NCI-H2081 (cell line): ENCODE results near the gene PARP3.
"Not testable (repeated sequence)": the region's sequence is repeated elsewhere in the genome, so short reads cannot be mapped to it uniquely, and the experiment has no call there.

Experiments
- DNase-seq, 2 experiments: peaks; one replicate each; lab custom pipeline; 2025; lab: John Stamatoyannopoulos, UW

Gene PARP3

GRCh38 chr3:51985063-51985462 is 42.9 kb downstream of the PARP3 start:
- DNase-seq, result no peak

- no peak for DNase-seq
Observed at GRCh38 chr3:51986010-51986947, 44.1 kb downstream of the PARP3 start.

DNA sequence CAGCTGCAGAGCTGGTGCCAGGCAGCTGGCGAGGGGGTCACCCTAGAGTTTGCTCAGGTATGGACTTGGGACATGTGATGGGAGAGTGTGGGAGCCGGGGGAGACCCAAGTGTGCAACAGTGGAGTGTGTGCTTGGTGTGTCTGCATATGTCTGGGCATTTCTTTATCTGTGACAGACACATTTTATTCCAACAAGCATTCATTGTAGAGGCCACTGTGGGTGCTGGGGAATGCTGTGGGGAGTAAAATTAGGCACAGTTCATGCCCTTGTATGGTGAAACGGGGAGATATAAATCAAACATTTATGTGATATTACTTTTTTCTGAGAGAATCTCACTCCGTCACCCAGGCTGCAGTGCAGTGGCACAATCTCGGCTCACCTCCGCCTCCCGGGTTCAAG is 45.4 kb downstream of the PARP3 start:
- DNase-seq, result no peak

- DNase-seq, result no peak
Observed at GRCh38 chr3:51988286-51989146, 46.4 kb downstream of the PARP3 start.

- not testable (repeated sequence) for DNase-seq
Observed at GRCh38 chr3:51990501-51990971, 48.4 kb downstream of the PARP3 start.

DNA sequence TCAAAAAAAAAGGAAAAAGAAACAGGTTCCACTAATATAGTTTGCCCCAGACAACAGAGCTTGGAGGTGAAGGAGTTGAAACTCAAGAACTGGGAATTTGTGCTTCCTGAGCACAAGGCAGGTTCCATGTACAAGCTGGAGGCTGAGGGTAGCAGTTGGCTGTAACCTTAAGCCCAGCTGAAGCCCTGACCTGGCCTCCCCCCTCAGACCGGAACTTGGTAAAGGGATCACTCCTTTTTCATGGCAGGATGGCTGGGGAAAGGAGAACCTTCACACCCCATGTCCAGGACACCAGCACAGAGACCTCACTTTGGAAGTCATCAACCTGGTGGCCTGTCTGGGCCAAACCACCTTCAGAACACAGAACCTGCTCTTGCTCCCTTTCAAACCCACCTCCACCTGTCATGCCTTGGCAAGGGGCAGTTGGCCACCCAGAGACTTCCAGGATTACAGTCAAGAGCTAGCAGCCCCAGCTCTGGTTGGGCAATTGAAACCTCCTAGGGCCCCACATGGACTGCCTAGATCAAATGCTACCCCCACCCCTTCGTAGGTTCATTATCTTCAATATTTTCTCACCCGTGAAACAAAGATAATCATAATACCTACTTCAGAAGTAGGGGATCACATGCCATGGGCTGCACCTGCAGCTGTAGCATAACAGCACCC is 50.0 kb downstream of the PARP3 start:
- no peak for DNase-seq

DNA sequence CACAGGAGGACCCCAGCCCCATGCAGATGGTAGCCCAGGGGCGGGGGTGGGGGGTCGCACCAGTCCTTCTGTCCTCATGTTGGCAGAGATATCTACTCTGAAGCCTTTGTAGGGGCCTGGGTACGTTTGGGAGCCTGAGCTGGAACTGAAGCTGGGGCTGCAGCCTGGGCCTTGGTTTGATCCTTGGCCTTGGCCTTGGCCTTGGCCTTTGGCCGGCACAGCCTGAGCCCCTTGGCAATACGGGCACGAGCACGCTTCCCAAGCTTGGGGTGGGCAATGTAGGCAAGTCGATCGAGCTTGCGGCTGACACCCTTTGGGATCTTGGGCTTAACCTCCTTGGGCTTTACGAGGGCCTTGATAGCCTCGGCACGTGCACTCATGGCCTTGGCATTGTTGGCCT is 51.5 kb downstream of the PARP3 start:
- not testable (repeated sequence) for DNase-seq

DNA sequence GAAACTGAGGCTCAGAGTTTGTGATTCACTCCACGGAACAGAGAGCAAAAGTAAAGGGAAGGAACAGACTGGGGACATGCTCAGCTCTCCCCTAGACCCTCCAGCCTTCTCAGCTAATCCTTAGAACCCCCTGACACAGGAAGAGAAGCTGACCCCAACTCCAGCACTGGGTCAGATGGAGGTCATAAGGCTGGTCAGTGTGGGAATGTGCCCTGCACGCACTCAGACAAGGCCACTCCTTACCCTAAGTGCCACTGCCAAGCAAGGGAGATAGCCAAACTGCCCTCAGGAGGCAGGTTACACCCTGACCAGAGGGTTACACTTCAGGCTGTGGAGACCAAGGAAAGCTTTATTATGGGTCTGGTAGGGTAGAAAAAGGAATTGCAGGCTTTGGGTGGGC is 52.4 kb downstream of the PARP3 start:
- no peak for DNase-seq

GRCh38 chr3:51995346-51996163 is 53.4 kb downstream of the PARP3 start, which contains the start of gene RPL29:
TSS of gene RPL29 (minus strand) at chr3:51995895. CDS start at chr3:51995461, 434 bp downstream.
- peak; percentile 74 to 89 for DNase-seq

GRCh38 chr3:51997172-51997571 is 55.0 kb downstream of the PARP3 start:
- no peak for DNase-seq

DNA sequence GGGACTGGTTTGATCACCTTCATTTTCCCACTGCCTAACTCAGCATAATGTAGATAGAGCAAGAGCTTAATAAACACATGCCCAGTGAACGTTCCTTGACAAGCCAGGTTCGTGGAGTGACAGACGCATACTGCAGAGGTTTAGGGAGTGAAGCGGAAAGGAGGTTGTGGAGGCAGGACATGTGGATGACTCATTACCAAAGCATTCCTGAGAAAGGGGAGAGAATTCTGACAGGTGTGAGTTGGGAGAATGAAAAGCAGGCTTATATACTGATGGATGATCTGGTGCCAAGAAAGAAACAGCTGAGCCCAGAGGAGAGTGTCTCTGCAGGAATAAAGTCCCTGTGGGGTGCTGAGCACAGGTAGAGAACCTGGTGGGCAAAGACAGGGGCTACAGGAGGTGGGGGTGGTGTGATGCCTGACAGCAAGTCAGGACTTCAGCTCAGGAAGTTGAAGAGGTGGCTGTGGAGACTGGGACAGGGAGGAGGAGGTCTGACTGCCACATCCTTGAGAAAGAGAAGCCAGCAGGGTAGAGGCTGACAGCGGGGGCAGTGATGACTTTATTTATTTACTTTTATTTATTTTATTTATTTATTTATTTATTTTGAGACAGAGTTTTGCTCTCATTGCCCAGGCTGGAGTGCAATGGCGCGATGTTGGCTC is 55.9 kb downstream of the PARP3 start:
- no peak for DNase-seq
